ENCODE data around the gene GLDN.

DNA sequence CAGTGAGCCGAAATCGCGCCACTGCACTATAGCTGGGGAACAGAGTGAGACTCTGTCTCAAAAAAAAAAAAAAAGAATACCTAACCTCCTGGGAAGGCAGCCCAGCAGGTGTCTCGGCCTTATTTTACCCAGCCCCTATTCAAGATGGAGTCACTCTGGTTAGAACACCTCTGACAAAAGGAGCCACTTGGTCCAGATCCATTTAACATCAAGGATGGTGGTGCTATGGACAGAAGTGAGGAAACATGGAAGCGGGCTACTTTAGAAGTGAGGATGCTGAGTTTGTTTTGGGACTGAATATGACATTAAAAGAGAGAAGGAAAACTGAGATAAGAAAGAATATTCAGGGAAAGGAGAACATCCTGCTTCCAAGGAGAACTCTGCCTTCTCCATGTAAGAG is 14.7 kb downstream of the GLDN start:
- TF ChIP-seq, protein P1, sequence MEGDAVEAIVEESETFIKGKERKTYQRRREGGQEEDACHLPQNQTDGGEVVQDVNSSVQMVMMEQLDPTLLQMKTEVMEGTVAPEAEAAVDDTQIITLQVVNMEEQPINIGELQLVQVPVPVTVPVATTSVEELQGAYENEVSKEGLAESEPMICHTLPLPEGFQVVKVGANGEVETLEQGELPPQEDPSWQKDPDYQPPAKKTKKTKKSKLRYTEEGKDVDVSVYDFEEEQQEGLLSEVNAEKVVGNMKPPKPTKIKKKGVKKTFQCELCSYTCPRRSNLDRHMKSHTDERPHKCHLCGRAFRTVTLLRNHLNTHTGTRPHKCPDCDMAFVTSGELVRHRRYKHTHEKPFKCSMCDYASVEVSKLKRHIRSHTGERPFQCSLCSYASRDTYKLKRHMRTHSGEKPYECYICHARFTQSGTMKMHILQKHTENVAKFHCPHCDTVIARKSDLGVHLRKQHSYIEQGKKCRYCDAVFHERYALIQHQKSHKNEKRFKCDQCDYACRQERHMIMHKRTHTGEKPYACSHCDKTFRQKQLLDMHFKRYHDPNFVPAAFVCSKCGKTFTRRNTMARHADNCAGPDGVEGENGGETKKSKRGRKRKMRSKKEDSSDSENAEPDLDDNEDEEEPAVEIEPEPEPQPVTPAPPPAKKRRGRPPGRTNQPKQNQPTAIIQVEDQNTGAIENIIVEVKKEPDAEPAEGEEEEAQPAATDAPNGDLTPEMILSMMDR (IDR thresholded peaks at IDR 0.05), result no peak
- TF ChIP-seq POLR2A (IDR thresholded peaks at IDR 0.05) (no peak), POLR2AphosphoS5 (IDR thresholded peaks at IDR 0.05) (no peak)

Measured in prostate gland (tissue), 2 donors.